22Rv1 (cell line): ENCODE measurements around the gene EPM2A.

ENCODE experiments used
- ZFX ChIP-seq: fragments of 450-650 bp; IDR thresholded peaks from 2 replicates; pipeline ENCODE4 v1.6.1; 2017; ENCODE audit warnings: antibody characterized with exemption, borderline replicate concordance
- TF ChIP-seq, protein P1 (sequence below): fragments of 450-650 bp; IDR thresholded peaks from 2 replicates; pipeline ENCODE4 v1.5.1; 2017; ENCODE audit warnings: mild to moderate bottlenecking

DNA sequence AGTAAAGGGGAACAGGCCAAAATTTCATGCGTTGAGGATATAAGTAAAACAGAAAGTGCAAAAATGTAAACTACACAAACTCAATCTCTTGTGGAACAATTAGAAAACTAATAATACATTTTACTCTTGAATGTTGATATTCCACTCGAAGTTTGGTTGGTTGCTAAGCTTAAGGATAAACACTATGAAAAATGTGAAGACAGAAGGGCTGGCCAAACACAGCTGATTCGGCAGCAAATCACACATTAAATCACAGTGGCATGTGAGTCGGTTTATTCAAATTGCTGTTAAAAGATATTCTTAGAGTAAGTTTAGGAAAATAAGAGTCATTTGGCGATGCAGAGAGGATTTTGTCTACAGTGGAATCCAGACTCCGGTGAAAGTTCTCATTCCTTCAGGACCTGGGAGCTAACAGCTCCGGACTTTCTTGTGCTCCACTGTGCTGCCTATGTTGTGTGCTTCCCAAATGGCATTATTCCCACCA lies 1.4 kb upstream of the EPM2A start:
- TF ChIP-seq, protein P1, sequence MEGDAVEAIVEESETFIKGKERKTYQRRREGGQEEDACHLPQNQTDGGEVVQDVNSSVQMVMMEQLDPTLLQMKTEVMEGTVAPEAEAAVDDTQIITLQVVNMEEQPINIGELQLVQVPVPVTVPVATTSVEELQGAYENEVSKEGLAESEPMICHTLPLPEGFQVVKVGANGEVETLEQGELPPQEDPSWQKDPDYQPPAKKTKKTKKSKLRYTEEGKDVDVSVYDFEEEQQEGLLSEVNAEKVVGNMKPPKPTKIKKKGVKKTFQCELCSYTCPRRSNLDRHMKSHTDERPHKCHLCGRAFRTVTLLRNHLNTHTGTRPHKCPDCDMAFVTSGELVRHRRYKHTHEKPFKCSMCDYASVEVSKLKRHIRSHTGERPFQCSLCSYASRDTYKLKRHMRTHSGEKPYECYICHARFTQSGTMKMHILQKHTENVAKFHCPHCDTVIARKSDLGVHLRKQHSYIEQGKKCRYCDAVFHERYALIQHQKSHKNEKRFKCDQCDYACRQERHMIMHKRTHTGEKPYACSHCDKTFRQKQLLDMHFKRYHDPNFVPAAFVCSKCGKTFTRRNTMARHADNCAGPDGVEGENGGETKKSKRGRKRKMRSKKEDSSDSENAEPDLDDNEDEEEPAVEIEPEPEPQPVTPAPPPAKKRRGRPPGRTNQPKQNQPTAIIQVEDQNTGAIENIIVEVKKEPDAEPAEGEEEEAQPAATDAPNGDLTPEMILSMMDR: no peak
- TF ChIP-seq ZFX: no peak
